GM12891 (cell line): ENCODE data around the gene PEX3.

Experiments
- DNase-seq: peaks from one replicate; pipeline ENCODE4 v3.0.0; 2011; ENCODE audit warnings: low spot score; ENCODE audit not compliant: insufficient read length
- FAIRE-seq: peaks from 2 replicates; lab custom pipeline; 2011; peaks lifted over from hg19 to GRCh38; lab: Jason Lieb, UNC
- PAX5 ChIP-seq: IDR thresholded peaks from 2 replicates; pipeline ENCODE4 v1.6.1; 2011; ENCODE audit warnings: low read length, moderate library complexity, mild to moderate bottlenecking; ENCODE audit not compliant: insufficient read depth, severe bottlenecking
- POLR2A ChIP-seq: IDR thresholded peaks from 2 replicates; pipeline ENCODE4 v1.6.1; 2011; ENCODE audit warnings: low read depth, low read length, control low read depth
- POLR2AphosphoS5 ChIP-seq: IDR thresholded peaks from 2 replicates; pipeline ENCODE4 v1.6.1; 2011; ENCODE audit warnings: low read depth, low read length, control low read depth
- POU2F2 ChIP-seq: IDR thresholded peaks from 2 replicates; pipeline ENCODE4 v1.6.1; 2011; ENCODE audit warnings: low read depth, mild to moderate bottlenecking, control low read depth, low read length, moderate library complexity
- SPI1 ChIP-seq: IDR thresholded peaks from 2 replicates; pipeline ENCODE4 v1.6.1; 2011; ENCODE audit warnings: low read depth, low read length, control low read depth
- TAF1 ChIP-seq: IDR thresholded peaks from 2 replicates; pipeline ENCODE4 v1.6.1; 2011; ENCODE audit warnings: low read depth, low read length, control low read depth

The PEX3 gene

DNA sequence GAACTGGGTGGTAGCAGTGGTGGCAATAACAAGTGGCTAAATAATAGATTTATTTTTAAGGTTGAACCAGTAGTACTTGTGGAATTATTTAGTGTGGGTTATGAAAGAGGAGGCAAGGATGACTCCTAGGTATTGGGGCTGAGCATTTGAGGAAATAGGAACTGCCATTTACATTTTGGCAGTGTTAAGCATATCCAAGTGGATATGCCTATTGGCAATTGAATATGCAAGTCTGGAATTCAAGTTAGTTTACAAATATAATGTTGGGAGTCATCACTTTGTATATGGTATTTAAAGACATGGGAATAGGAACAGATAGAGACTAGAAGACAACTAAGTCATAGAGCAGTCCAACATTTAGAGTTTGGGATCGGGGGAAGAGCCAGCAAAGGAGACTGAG lies 25.9 kb downstream of the PEX3 start:
- DNase-seq (no peak), FAIRE-seq (no peak)
- TF ChIP-seq TAF1 (no peak), POLR2A (no peak), POU2F2 (no peak), SPI1 (no peak), PAX5 (no peak), POLR2AphosphoS5 (no peak)

DNA sequence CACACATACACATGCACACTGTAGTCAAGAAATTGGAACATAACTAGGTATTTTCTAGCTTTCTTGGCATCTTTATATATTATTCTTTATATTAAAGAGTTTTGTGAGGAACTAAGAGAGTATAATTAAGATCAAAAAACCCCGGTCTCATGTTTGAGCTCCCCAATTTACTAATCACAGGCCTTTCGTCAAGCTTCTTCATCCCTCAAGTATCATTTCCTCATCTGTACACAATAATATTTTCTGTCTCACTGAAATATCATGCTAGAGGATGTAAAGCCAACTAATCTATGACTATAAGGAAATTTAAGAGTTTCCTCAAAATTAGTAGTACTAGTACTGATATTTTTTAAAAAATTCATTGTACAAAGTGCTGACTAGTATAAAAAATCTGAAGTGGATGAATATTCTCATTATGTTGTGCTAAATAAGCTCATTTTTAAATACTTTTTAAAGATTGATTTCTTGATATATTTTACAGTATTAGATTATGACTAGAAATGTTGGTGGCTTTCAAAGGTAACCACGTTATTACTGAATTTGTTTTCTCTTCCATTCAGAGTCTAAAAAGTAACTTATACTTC lies 28.0 kb downstream of the PEX3 start:
- FAIRE-seq: no peak
- DNase-seq: no peak
- TF ChIP-seq POU2F2: no peak
- TF ChIP-seq POLR2AphosphoS5: no peak
- peak; percentile 72 for TF ChIP-seq SPI1
- no peak for TF ChIP-seq POLR2A
- no peak for TF ChIP-seq PAX5
- TF ChIP-seq TAF1: no peak

DNA sequence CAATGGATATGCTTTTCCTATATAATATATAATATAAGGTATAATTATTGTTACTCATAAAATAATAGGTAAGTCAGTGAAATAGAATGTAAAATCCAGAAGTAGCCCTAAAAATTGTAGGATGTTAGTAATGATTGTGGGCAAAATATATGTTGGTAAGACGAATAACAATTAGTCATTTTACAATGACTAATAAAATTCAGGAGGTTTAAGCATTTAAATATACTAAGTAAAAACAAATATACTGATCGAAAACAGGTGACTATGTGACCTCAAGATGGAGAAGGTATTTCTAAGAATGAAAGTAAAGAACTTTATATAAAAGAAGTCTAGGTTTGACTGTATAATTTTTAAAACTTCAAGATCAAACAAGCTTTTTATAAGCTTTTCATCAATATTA lies 32.0 kb downstream of the PEX3 start:
- no peak for FAIRE-seq
- TF ChIP-seq POU2F2 (no peak), POLR2AphosphoS5 (no peak), PAX5 (no peak), TAF1 (no peak), POLR2A (no peak), SPI1 (no peak)
- no peak for DNase-seq

DNA sequence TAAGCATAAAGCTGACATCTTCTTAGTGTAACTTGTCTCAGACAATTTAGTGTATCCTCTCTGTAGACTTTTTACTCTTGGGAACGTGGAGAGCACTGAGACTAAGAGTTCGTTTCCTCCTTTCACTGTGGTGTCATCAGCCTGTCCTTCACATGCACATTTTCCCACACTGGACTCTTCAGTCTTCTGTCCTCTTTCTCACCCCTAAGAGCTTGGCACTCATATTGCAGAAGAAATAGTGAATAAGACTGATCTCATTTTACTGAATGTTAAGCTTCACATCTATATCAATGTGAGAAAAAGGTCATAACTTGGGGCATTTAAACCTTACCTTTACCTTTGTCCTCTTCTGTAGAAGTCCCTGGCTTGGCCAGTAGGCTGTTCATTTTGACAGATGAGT lies 35.4 kb downstream of the PEX3 start:
- DNase-seq (no peak), FAIRE-seq (no peak)
- TF ChIP-seq POU2F2 (no peak), TAF1 (no peak), SPI1 (no peak), PAX5 (no peak), POLR2AphosphoS5 (no peak), POLR2A (no peak)

- TF ChIP-seq SPI1: no peak
- TF ChIP-seq POU2F2: no peak
- no peak for TF ChIP-seq TAF1
- no peak for TF ChIP-seq PAX5
- no peak for TF ChIP-seq POLR2AphosphoS5
- TF ChIP-seq POLR2A: no peak
- DNase-seq: no peak
- no peak for FAIRE-seq
Observed at GRCh38 chr6:143486752-143487151, 36.1 kb downstream of the PEX3 start.

DNA sequence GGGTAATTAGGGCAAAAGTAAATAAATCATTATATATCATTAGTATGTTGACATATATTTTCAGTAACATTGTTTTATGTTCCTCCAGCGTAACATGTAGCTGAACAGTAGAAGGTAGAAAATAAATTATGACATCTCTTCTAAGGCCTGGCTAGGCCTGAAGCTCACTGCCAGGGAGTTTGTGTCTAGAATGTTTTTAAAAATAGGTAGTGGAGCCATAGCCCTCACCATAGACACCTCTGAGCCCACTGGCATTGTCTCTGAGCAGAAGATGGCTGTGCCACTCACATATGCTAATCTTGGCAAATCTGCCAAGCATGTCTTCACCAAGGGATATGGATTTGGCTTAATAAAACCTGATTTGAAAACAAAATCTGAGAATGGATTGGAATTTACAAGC lies 39.6 kb downstream of the PEX3 start:
- DNase-seq (no peak), FAIRE-seq (no peak)

DNA sequence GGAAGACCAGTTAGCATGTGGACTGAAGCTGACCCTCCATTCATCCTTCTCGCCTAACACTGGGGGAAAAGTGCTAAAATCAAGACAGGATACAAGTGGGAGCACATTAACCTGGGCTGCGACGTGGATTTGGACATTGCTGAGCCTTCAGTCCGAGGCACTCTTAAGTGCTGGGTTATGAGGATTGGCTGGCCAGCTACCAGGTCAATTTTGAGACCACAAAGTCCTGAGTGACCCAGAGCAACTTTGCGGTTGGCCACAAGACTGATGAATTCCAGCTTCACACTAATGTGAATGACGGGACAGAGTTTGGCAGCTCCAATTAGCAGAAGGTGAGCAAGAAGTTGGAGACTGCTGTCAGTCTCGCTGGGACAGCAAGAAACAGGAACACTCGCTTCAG lies 40.2 kb downstream of the PEX3 start:
- TF ChIP-seq TAF1 (no peak), PAX5 (no peak), POU2F2 (no peak), SPI1 (no peak), POLR2A (no peak), POLR2AphosphoS5 (no peak)
- DNase-seq (no peak), FAIRE-seq (no peak)

More for the DNA sequence above, 39.6 kb downstream of the PEX3 start:
- TF ChIP-seq TAF1 (no peak), PAX5 (no peak), SPI1 (no peak), POU2F2 (no peak), POLR2A (no peak), POLR2AphosphoS5 (no peak)

GRCh38 chr6:143496974-143497373 lies 46.4 kb downstream of the PEX3 start:
- FAIRE-seq (no peak), DNase-seq (no peak)
- TF ChIP-seq POLR2AphosphoS5: no peak
- TF ChIP-seq TAF1: no peak
- no peak for TF ChIP-seq SPI1
- TF ChIP-seq POU2F2: no peak
- no peak for TF ChIP-seq PAX5
- no peak for TF ChIP-seq POLR2A

GRCh38 chr6:143498428-143498827 lies 47.8 kb downstream of the PEX3 start:
- FAIRE-seq (no peak), DNase-seq (no peak)
- TF ChIP-seq POLR2A (no peak), PAX5 (no peak), POLR2AphosphoS5 (no peak), SPI1 (no peak), POU2F2 (no peak), TAF1 (no peak)

DNA sequence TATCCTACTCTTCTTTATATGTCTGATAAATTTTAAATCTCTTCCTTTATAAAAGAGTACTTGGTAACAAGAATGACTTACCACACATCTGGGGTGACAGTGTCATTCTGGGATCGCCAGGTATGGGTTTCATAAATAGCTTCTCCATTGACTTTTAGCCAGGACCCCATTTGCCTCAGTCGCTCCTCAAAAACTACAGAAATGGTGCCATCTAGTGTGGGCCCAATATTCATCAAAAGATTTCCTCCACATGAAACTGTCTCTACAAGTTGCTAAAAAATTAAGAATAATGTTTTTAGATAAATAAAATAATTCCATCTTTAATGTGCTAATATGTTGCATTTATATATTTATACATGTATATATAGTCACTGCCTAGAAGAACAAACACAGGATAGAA lies 51.2 kb downstream of the PEX3 start:
- no peak for DNase-seq

More for the DNA sequence above, 51.2 kb downstream of the PEX3 start:
- FAIRE-seq: no peak
- TF ChIP-seq SPI1 (no peak), PAX5 (no peak)
